Activated effector memory CD4-positive, alpha-beta T cell treated with Interleukin-2 at 50 U/mL for 16 hours (primary cell): Measurements from ENCODE around the gene TSPAN14.

Experiments
- DNase-seq: peaks from one replicate; pipeline ENCODE4 v3.0.0-alpha.2; 2020

Gene TSPAN14

DNA sequence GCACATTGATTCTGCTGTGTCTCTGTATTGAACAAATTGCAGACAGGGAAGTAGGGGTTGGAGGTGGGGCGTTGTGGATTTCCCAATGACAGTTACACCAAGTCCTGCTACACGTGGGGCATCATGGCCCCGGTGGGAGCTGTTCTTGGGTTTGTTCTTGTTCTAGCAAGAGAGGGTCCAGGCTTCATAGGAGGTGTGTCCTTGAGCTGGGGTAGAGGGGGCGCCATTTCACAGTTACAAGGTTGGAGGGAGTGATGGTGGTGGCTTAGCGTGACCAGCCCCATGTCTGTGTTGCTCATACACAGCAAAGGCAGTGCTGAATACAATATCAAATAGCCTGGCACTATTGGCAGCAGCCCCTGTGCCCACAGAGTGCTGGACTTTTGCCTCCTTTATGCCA lies 99.3 kb downstream of the TSPAN14 start:
- no peak for DNase-seq

DNA sequence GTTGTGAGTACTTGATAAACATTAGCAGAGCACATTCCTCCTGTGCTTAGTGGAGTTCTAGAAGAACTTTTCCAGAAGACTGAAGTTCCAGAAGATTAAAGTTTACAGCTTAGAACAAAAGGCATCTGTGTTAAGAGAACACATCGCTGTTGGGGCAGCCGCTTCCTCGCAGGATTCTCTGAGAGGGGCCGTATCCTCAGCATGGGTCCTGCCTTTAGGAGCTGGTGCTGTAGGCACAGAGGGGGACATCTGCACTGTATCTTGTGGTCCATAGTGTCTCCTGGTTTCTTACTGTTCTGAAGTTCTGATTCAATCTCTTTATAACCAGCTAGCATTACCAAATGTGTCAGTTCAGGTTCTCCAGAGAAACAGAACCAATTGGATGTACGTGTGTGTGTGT lies 99.9 kb downstream of the TSPAN14 start:
- DNase-seq = no peak

GRCh38 chr10:80555415-80555814 lies 101.3 kb downstream of the TSPAN14 start:
- no peak for DNase-seq

GRCh38 chr10:80561950-80562349 lies 107.8 kb downstream of the TSPAN14 start:
- no peak for DNase-seq

DNA sequence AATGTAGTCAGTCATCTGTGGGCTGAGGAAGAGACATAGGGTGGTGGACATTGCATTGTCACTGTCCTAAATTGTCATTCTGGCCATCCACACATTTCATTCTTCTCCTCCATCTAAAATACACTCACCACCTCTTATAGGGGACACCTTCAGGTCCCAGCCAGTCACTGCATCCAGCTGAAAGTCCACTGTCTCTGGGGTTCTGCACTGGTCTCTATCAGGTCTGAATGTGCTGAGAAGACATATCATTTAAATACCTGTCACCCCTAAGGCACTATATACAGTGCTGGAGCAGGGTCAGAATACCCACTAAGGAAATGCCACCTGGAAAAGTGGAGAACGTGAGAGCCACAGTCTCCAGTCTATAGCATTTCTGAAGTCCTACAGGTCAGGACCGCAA lies 113.2 kb downstream of the TSPAN14 start:
- no peak for DNase-seq

DNA sequence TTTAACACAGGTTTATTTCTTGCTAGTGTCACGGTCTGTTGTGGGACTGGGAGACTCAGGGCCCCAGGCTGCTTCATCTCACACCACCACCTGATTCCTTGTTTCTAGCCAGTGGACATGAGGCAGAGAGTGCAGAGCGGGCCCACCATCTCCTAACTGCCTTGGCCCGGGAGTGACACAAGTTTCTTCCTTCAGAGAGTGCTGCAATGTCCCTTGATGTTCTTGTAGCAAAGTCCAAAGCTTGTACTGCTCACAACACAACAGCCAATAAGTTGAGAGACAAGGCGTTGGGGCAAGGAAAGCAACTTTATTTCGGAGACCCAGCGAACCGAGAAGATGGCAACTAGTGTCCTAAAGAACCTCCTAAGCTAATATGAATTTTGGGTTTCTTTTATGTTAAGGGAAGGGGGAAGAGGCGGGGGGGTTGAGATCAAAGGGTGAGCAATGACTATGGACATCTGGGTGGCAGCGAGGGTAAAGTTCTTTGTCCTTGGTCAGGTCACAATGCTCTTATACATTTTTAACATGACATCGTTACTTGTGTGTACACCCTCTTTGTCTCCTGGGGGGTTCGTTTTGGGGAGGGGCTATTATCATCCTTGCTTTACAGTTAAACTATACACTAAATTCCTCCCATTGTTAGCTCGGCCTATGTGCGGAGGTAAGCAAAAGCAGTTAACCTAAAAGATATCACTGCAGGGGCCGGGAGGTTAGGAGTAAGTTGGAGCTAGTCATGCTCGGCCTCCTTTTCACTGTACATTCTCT lies 115.2 kb downstream of the TSPAN14 start:
- no peak for DNase-seq

DNA sequence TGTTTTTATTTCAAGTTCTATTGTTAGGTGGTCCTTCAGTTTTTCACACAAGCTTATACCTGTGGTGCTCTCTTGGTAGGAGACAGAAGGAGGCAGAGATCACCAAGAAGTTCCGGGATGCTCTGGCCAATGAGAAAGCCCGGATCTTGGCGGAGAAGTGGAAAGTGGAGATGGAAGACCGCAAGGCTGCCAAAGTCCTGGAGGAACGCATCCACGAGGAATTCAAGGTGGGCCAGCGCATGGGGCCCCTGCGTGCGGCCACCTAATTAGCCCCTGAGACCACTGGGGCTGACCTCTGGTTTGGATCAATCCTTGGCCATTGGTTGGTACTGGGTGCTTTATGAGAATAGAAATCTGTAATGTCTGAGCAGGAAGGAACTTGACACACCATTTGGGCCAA lies 117.2 kb downstream of the TSPAN14 start:
- DNase-seq = no peak

- no peak for DNase-seq
Measured at GRCh38 chr10:80579181-80579763, 125.2 kb downstream of the TSPAN14 start.

DNA sequence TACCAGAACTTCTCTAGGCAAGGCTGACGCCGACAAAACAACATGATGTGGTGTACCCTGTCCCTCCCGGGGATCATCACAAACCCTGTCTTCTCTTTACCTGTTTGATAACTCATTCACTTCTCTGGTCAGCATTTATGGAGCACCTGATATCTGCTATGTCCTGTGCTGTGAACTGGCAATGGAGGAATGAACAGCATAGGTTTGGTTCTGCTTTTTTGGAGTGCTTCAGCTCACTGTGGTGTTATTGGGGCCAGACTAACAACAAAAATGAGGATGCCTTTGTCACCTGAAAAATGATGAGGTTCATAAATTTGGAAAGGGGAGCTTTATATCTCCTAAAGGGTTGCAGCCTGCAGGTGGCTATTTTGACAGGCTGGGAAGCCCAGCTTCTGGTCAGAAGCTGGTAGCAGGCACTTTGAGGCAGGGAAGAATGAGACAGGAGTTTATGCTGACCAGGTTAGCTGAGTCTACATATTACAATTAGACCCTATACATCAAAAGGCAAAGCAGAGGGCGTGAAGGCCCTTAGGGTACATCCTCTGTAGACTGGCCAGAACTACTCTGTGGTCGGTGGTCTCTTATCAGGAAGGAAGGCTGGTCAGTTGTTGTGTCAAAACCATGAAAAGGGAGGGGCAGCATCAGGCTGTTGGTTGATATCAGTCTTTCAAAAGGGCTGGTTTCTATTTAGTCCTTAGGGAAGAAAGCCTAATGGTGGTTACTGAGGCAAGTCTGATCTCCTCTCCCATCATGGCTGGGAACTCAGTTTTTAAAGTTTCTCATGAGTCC lies 125.9 kb downstream of the TSPAN14 start:
- no peak for DNase-seq

DNA sequence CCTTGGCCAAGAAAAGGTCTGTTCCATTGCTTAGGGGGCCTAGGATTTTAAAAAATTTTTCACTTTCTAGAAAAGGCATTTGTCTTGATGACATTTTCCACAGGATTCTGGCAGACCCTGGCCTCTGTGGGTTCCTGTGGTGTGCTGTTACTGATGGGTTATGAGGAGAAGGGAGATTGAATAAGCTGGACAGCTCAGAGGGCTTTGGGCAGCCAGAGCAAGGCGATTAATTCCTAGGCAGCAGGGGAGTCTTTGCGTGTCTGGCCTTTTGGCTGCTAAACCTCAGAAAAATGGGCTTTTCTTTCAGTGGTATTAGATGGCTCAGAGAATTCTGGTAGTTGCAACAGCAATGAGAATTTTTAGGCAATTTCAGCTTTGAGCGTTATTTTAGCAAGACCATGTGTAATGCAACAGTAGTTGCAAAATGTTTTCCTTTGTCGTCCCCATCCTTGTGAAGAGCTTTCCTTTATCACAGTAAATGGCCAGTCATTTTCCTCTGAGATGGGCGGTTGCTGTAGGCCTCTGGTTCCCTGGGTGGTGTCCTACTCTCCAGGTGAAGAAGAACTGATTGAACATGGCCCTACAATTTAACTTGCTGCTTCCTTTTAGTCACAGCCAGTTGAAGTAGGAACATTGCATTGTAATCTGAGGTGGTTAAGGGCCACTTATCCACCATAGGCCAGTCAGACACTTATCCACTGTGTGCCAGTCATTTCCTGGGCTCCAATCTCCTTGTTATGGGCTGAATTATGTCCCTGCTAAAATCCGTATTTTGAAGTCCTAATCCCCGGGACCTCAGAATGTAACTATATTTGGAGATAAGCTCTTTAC lies 126.7 kb downstream of the TSPAN14 start:
- DNase-seq = no peak

DNA sequence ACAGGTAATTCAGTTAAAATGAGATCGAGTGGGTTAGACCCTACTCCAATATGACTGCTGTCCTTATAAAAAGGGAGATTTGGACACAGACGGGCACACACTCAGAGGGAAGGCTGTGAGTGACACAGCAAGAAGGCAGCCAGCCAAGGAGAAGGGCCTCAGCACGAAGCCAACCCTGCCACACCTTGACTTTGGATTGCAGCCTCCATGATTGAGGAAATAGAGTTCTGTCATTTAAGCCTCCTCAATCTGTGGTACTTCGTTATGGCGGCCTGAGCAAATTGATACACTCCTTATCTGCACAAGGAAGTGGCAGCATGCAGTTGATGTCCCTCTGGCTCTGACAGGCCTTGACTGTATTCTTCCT lies 127.3 kb downstream of the TSPAN14 start:
- no peak for DNase-seq

- no peak for DNase-seq
Measured at GRCh38 chr10:80582286-80582960, 128.3 kb downstream of the TSPAN14 start.
